GM23338 (cell line): ENCODE measurements around the gene DDX39B. TPM values are rescaled to one million over a fixed set of nuclear protein-coding genes. Genes with fewer than 3 reads are reported as not detected.
A peak's percentile ranks its signal among the peaks of the same experiment; 100 is the strongest.

ENCODE experiments used
- ATAC-seq: fragments of 200-7000 bp; cut with Tn5 transposase; 3 replicates; pipeline ENCODE4 v1.9.1; 2020
- DNase-seq: peaks from one replicate; pipeline ENCODE4 v3.0.0-alpha.2; 2015; ENCODE audit warnings: low spot score
- H2AFZ ChIP-seq: fragments of 200-600 bp; sonication (generic); 2 replicates; pipeline ENCODE4 v1.8.0; 2016; ENCODE audit warnings: antibody characterized with exemption, mild to moderate bottlenecking, moderate library complexity
- H3F3A ChIP-seq: fragments of 200-600 bp; sonication (generic); replicated peaks from 2 replicates; pipeline ENCODE4 v1.8.0; 2017; ENCODE audit warnings: antibody characterized with exemption, mixed run types, low read depth
- H3K27ac ChIP-seq: fragments of 200-600 bp; sonication (generic); 2 replicates; pipeline ENCODE4 v1.6.1; 2016; ENCODE audit warnings: low read depth
- H3K27me3 ChIP-seq: fragments of 200-600 bp; sonication (generic); 2 replicates; pipeline ENCODE4 v1.8.0; 2016; ENCODE audit warnings: mild to moderate bottlenecking, mixed run types, moderate library complexity; ENCODE audit not compliant: insufficient read depth
- H3K36me3 ChIP-seq: fragments of 200-600 bp; sonication (generic); 2 replicates; pipeline ENCODE4 v1.8.0; 2016; ENCODE audit warnings: mild to moderate bottlenecking; ENCODE audit not compliant: insufficient read depth
- H3K4me1 ChIP-seq: fragments of 200-600 bp; sonication (generic); 2 replicates; pipeline ENCODE4 v1.8.0; 2016; ENCODE audit warnings: mild to moderate bottlenecking, moderate library complexity; ENCODE audit not compliant: insufficient read depth
- H3K4me2 ChIP-seq: fragments of 200-600 bp; sonication (generic); 2 replicates; pipeline ENCODE4 v1.7.1; 2017; ENCODE audit warnings: mixed run types
- H3K4me3 ChIP-seq: fragments of 200-600 bp; sonication (generic); 2 replicates; pipeline ENCODE4 v1.6.1; 2016; ENCODE audit warnings: mixed run types
- H3K79me2 ChIP-seq: fragments of 200-600 bp; sonication (generic); replicated peaks from 2 replicates; pipeline ENCODE4 v1.8.0; 2017; ENCODE audit warnings: mild to moderate bottlenecking; ENCODE audit not compliant: insufficient read depth
- H3K9me2 ChIP-seq: fragments of 200-600 bp; sonication (generic); 2 replicates; pipeline ENCODE4 v1.8.0; 2017; ENCODE audit not compliant: insufficient read depth
- H4K20me1 ChIP-seq: fragments of 200-600 bp; sonication (generic); replicated peaks from 2 replicates; pipeline ENCODE4 v1.8.0; 2017; ENCODE audit warnings: mild to moderate bottlenecking; ENCODE audit not compliant: insufficient read depth
- H3K27ac Mint-ChIP-seq: 2 replicates; pipeline ENCODE4 v1.8.0; 2020; ENCODE audit warnings: inconsistent platforms, mild to moderate bottlenecking, moderate library complexity, mixed read lengths
- H3K27me3 Mint-ChIP-seq: 3 replicates; pipeline ENCODE4 v1.8.0; 2022; ENCODE audit warnings: low read depth, mild to moderate bottlenecking, moderate library complexity, mixed read lengths, inconsistent platforms; ENCODE audit not compliant: insufficient read depth, poor library complexity
- H3K36me3 Mint-ChIP-seq: 3 replicates; pipeline ENCODE4 v1.8.0; 2021; ENCODE audit warnings: low read depth, mild to moderate bottlenecking, inconsistent platforms, moderate library complexity, mixed read lengths
- H3K4me1 Mint-ChIP-seq: 3 replicates; pipeline ENCODE4 v1.8.0; 2020; ENCODE audit warnings: mild to moderate bottlenecking, inconsistent platforms, mixed read lengths
- H3K4me3 Mint-ChIP-seq: 3 replicates; pipeline ENCODE4 v1.8.0; 2021; ENCODE audit warnings: moderate library complexity, mild to moderate bottlenecking, inconsistent platforms, mixed read lengths
- H3K9me3 Mint-ChIP-seq: 3 replicates; pipeline ENCODE4 v1.8.0; 2020; ENCODE audit warnings: moderate library complexity, mild to moderate bottlenecking, inconsistent platforms, mixed read lengths
- CTCF ChIP-seq, 2 experiments: fragments of 200-600 bp in 1 of 2; sonication (generic) in 1 of 2; conservative IDR thresholded peaks; 2 replicates each; pipeline versions ENCODE4 v1.5.1 to v1.6.1; 2016 to 2017; ENCODE audit warnings: antibody characterized with exemption in 2 of 2, low read depth in 2 of 2, mild to moderate bottlenecking in 2 of 2, moderate library complexity in 1 of 2
- EZH2 ChIP-seq: fragments of 200-600 bp; sonication (generic); IDR thresholded peaks from one replicate; pipeline ENCODE4 v1.8.0; 2017; ENCODE audit warnings: antibody characterized with exemption, mild to moderate bottlenecking, low read depth; ENCODE audit not compliant: unreplicated experiment
- EZH2phosphoT487 ChIP-seq: fragments of 200-600 bp; sonication (generic); IDR thresholded peaks from one replicate; pipeline ENCODE4 v1.8.1; 2018; ENCODE audit warnings: antibody characterized with exemption; ENCODE audit not compliant: unreplicated experiment
- JUNB ChIP-seq: IDR thresholded peaks from one replicate; pipeline ENCODE4 v1.6.1; 2016; ENCODE audit warnings: antibody characterized with exemption; ENCODE audit not compliant: unreplicated experiment
- NANOG ChIP-seq: IDR thresholded peaks from 2 replicates; pipeline ENCODE4 v1.6.1; 2016; ENCODE audit warnings: antibody characterized with exemption, borderline replicate concordance
- REST ChIP-seq: IDR thresholded peaks from one replicate; pipeline ENCODE4 v1.6.1; 2018; ENCODE audit warnings: antibody characterized with exemption; ENCODE audit not compliant: unreplicated experiment
- STAT1 ChIP-seq: IDR thresholded peaks from one replicate; pipeline ENCODE4 v1.6.1; 2016; ENCODE audit warnings: antibody characterized with exemption; ENCODE audit not compliant: unreplicated experiment
- polyA plus RNA-seq: library from polyadenylated mRNA; unstranded; fragments of >200 nt; fragmentation: Nextera tagmentation; extraction: Ambion mirVana; gene quantifications from 2 replicates; pipeline ENCODE4 v1.2.1, GENCODE V29; 2016
- total RNA-seq: library from RNA; depleted of rRNA; stranded (reverse); fragments of >200 nt; shearing (Covaris generic); gene quantifications from 2 replicates; pipeline ENCODE4 v1.2.3, GENCODE V29; 2014

Gene DDX39B
- total and polyA plus RNA-seq, 2 experiments from 2014 or later, result 341 to 849 TPM

GRCh38 chr6:31567531-31568370 is 25.9 kb upstream of the DDX39B start:
- no peak for DNase-seq
- Mint-ChIP-seq H3K4me1 (peaks cover 8% of the 10 kb centered on the region), H3K27ac (no peak overlapping the region), H3K27me3 (peaks cover 7% of the 10 kb centered on the region), H3K36me3 (no peaks in the 10 kb centered on the region), H3K4me3 (no peak overlapping the region), H3K9me3 (no peaks in the 10 kb centered on the region; the same call in 2 of the 3 replicates)
- TF ChIP-seq STAT1 (no peak), EZH2phosphoT487 (no peak), NANOG (no peak), REST (no peak), CTCF (conservative IDR thresholded peaks at IDR 0.05; ENCODE audit: low read depth in 2 of 2) (no peak)
- Histone ChIP-seq H3K4me1 (peaks cover 5% of the 10 kb centered on the region; the same call in 1 of the 2 replicates), H2AFZ (peak overlapping the region; percentile 74; the same call in 1 of the 2 replicates), H3K9me2 (no peaks in the 10 kb centered on the region), H3K4me2 (no peak overlapping the region), H3K4me3 (no peak overlapping the region), H3K36me3 (no peaks in the 10 kb centered on the region), H3F3A (0 out of 2 replicates have a peak, but pooled peaks cover 2% of the 10 kb centered on the region), H3K27me3 (no peaks in the 10 kb centered on the region), H3K27ac (0 out of 2 replicates have a peak overlapping the region, but pooled peaks have one; percentile 15), H4K20me1 (no peaks in the 10 kb centered on the region), H3K79me2 (no peaks in the 10 kb centered on the region)
- peak; percentile 85 for ATAC-seq

GRCh38 chr6:31560697-31561058 is 18.9 kb upstream of the DDX39B start:
- Mint-ChIP-seq H3K27me3 (peaks cover 3% of the 10 kb centered on the region), H3K27ac (no peak overlapping the region), H3K4me1 (peaks cover 18% of the 10 kb centered on the region), H3K36me3 (peaks cover 25% of the 10 kb centered on the region), H3K9me3 (no peaks in the 10 kb centered on the region; the same call in 2 of the 3 replicates), H3K4me3 (no peak overlapping the region)
- DNase-seq, result no peak
- no peak overlapping the region for H3K27ac ChIP-seq
- H3K79me2 ChIP-seq, result no peaks in the 10 kb centered on the region
- H3K4me3 ChIP-seq, result no peak overlapping the region
- H3K27me3 ChIP-seq, result no peaks in the 10 kb centered on the region
- no peak overlapping the region for H2AFZ ChIP-seq
- H3K4me2 ChIP-seq, result no peak overlapping the region
- H3F3A ChIP-seq, result 0 out of 2 replicates have a peak, but pooled peaks cover 2% of the 10 kb centered on the region
- H4K20me1 ChIP-seq, result no peaks in the 10 kb centered on the region
- no peak for ATAC-seq
- no peaks in the 10 kb centered on the region for H3K9me2 ChIP-seq
- no peaks in the 10 kb centered on the region for H3K36me3 ChIP-seq
- peaks cover 3% of the 10 kb centered on the region; the same call in 1 of the 2 replicates for H3K4me1 ChIP-seq
- TF ChIP-seq EZH2, result no peak
- no peak for TF ChIP-seq EZH2phosphoT487
- TF ChIP-seq CTCF (conservative IDR thresholded peaks at IDR 0.05; ENCODE audit: low read depth in 2 of 2), result no peak
- TF ChIP-seq JUNB, result no peak
